Vagina (tissue), 2 donors: ENCODE measurements around the gene DISP1.

ENCODE experiments used
- POLR2A ChIP-seq, 2 donors: fragments of 450-650 bp; IDR thresholded peaks; one replicate each; pipeline ENCODE4 v1.6.1; 2017; ENCODE audit warnings: antibody characterized with exemption in 2 of 2, mild to moderate bottlenecking in 2 of 2, moderate library complexity in 2 of 2
- POLR2AphosphoS5 ChIP-seq, 2 donors: sonication (generic); formaldehyde crosslinking; IDR thresholded peaks; one replicate each; pipeline ENCODE4 v1.9.0; 2017; ENCODE audit warnings: antibody characterized with exemption in 2 of 2, mild to moderate bottlenecking in 2 of 2, low read depth in 1 of 2; ENCODE audit not compliant: insufficient read depth in 1 of 2
- TF ChIP-seq, protein P1 (sequence below), 3 experiments: fragments of 450-650 bp in 2 of 3; fragments of 200-600 bp in 1 of 3; sonication (generic) in 1 of 3; IDR thresholded peaks; one replicate each; pipeline ENCODE4 v1.5.1; 2017 to 2019; ENCODE audit warnings: antibody characterized with exemption in 3 of 3, mild to moderate bottlenecking in 2 of 3, moderate library complexity in 2 of 3

DNA sequence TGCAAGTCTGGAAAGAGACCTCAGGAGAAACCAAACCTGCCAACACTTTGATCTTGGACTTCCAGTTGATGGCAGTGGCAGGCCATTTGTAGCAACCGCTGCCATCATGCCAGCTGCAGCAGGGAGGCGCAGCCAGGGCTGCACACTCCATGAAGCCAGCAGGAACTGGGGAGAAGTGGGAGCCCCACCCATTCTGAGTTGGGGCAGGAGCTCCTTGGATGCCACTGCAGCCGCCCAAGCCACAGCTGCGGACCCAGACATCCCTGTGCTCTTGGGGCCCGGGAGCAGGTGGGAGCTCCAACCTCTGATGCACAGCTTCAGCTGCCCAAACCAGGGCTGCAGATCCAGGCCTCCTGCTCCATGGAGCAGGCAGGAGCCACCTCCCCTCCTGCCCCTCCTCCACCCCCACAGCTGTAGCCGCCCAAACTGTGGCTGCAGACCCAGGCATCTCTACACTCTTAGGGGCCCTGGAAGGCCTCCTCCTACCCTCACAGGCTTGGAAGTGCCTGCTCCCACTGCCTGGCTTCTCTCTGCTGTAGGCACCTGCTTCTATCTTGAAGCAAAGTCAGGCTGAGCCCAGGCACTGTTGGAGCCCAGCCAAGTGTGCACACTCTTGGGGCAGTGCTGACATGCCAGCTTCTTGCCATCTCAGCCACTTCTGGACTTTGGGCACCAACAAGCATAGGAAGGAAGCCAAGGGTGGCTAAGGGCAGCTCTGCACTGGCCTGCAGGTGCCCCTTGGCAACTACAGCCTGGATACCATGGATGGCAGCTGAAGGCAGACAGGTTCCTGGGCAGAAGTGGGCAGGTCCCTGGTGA, 20.0 kb upstream of the DISP1 start:
- TF ChIP-seq POLR2A (IDR thresholded peaks at IDR 0.05) (no peak), POLR2AphosphoS5 (IDR thresholded peaks at IDR 0.05; ENCODE audit: insufficient read depth in 1 of 2, low read depth in 1 of 2) (no peak)
- TF ChIP-seq, protein P1, sequence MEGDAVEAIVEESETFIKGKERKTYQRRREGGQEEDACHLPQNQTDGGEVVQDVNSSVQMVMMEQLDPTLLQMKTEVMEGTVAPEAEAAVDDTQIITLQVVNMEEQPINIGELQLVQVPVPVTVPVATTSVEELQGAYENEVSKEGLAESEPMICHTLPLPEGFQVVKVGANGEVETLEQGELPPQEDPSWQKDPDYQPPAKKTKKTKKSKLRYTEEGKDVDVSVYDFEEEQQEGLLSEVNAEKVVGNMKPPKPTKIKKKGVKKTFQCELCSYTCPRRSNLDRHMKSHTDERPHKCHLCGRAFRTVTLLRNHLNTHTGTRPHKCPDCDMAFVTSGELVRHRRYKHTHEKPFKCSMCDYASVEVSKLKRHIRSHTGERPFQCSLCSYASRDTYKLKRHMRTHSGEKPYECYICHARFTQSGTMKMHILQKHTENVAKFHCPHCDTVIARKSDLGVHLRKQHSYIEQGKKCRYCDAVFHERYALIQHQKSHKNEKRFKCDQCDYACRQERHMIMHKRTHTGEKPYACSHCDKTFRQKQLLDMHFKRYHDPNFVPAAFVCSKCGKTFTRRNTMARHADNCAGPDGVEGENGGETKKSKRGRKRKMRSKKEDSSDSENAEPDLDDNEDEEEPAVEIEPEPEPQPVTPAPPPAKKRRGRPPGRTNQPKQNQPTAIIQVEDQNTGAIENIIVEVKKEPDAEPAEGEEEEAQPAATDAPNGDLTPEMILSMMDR (IDR thresholded peaks at IDR 0.05), result no peak
